Sigmoid colon (tissue), 4 donors: Measurements from ENCODE around the gene GRIK4.

Experiments
- EP300 ChIP-seq, 4 donors: sonication (generic); formaldehyde crosslinking; IDR thresholded peaks; one replicate each; pipeline ENCODE4 v1.6.1; 2017; ENCODE audit warnings: antibody characterized with exemption in 4 of 4
- POLR2A ChIP-seq, 2 donors: fragments of 450-650 bp; IDR thresholded peaks; one replicate each; pipeline ENCODE4 v1.6.1; 2016; ENCODE audit warnings: antibody characterized with exemption in 2 of 2, mild to moderate bottlenecking in 2 of 2, moderate library complexity in 2 of 2
- TF ChIP-seq, protein P1 (sequence below), 4 experiments: fragments of 450-650 bp in 3 of 4; fragments of 200-600 bp in 1 of 4; IDR thresholded peaks; one replicate each; pipeline ENCODE4 v1.5.1; 2016 to 2019; ENCODE audit warnings: antibody characterized with exemption in 4 of 4, mild to moderate bottlenecking in 3 of 4, moderate library complexity in 2 of 4

DNA sequence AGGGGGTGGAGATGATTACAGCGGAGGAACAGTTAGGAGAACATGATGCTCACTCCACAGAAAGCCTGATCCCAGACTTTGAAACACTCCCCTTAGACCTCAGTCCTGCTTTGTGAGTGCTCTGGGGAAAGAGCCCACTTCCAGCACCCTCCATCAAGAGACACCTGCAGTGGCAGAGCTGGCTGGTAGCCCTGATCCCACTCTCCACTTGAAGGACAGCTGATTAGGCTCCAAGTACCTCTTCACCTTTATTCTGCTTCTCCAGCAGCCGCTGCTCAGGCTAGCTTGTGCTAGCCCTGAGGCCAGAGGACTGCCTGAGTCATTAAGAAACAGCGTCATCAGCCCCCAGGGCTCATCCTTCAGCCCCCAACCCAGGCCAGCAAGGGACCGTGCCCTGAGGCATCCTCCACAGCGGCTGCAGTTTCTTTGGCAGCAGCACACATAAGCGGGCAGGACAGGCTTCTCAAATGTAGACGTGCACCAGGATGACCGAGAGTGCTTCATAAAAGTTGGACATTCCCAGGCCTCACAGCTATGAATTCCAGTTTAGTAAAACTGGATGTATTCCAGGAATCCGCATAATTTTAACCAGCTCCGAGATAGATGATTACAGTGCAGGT is 366.3 kb downstream of the GRIK4 start:
- no peak for TF ChIP-seq POLR2A (IDR thresholded peaks at IDR 0.05)
- TF ChIP-seq EP300 (IDR thresholded peaks at IDR 0.05): no peak
- TF ChIP-seq, protein P1, sequence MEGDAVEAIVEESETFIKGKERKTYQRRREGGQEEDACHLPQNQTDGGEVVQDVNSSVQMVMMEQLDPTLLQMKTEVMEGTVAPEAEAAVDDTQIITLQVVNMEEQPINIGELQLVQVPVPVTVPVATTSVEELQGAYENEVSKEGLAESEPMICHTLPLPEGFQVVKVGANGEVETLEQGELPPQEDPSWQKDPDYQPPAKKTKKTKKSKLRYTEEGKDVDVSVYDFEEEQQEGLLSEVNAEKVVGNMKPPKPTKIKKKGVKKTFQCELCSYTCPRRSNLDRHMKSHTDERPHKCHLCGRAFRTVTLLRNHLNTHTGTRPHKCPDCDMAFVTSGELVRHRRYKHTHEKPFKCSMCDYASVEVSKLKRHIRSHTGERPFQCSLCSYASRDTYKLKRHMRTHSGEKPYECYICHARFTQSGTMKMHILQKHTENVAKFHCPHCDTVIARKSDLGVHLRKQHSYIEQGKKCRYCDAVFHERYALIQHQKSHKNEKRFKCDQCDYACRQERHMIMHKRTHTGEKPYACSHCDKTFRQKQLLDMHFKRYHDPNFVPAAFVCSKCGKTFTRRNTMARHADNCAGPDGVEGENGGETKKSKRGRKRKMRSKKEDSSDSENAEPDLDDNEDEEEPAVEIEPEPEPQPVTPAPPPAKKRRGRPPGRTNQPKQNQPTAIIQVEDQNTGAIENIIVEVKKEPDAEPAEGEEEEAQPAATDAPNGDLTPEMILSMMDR (IDR thresholded peaks at IDR 0.05): no peak
